HepG2 (cell line): ENCODE measurements around the gene TSKU.

ENCODE experiments used
- GABPA ChIP-seq, 2 experiments: IDR thresholded peaks; 2 replicates each; pipeline ENCODE4 v1.6.1; 2011 to 2016; ENCODE audit warnings: low read depth in 2 of 2, low read length in 1 of 2, missing biosample characterization in 1 of 2, missing genetic modification characterization in 1 of 2
- PITX1 ChIP-seq: sonication (generic); formaldehyde crosslinking; IDR thresholded peaks from 2 replicates; pipeline ENCODE4 v1.5.1; 2020; ENCODE audit warnings: mild to moderate bottlenecking, missing genetic modification reagents
- SP2 ChIP-seq: sonication (generic); formaldehyde crosslinking; IDR thresholded peaks from 2 replicates; pipeline ENCODE4 v1.5.1; 2020; ENCODE audit warnings: mild to moderate bottlenecking, missing genetic modification reagents
- TAF1 ChIP-seq: sonication (generic); formaldehyde crosslinking; IDR thresholded peaks from 2 replicates; pipeline ENCODE4 v1.4.0; 2020; ENCODE audit warnings: missing genetic modification reagents
- ZNF138 ChIP-seq: sonication (generic); formaldehyde crosslinking; IDR thresholded peaks from 2 replicates; pipeline ENCODE4 v1.5.0; 2020; ENCODE audit warnings: mild to moderate bottlenecking, low read depth, missing genetic modification reagents

DNA sequence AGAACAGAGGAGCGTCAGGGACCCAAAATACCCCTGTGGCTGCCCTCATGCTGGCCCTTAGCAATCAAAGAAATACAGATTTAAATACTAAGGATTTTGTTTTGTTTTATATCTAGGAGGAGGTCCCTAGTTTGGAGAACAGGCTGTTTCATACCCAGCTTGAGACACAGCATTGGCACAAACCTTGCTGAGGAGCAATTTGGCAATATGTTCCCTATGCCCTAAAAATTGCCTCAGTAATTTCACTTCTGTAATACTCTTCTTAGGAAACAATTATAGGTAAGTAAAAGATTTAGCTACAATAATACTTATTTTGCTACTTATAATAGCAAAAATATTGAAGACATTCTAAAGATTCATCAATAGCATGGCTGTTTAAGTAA lies 37.0 kb downstream of the TSKU start:
- no peak for TF ChIP-seq ZNF138 (CRISPR knock-in tag)
- TF ChIP-seq SP2: no peak
- no peak for TF ChIP-seq GABPA (IDR thresholded peaks at IDR 0.05; ENCODE audit: low read depth, low read length)
- TF ChIP-seq GABPA (CRISPR knock-in tag; IDR thresholded peaks at IDR 0.05; ENCODE audit: low read depth): no peak
- no peak for TF ChIP-seq TAF1 (CRISPR knock-in tag)
- no peak for TF ChIP-seq PITX1
